DMS79 treated with DMSO at 0.1 percent for 48 hours (cell line): ENCODE data around the gene LIN28B.

Experiments
- DNase-seq: peaks from one replicate; lab custom pipeline; 2025; lab: John Stamatoyannopoulos, UW

Gene LIN28B

DNA sequence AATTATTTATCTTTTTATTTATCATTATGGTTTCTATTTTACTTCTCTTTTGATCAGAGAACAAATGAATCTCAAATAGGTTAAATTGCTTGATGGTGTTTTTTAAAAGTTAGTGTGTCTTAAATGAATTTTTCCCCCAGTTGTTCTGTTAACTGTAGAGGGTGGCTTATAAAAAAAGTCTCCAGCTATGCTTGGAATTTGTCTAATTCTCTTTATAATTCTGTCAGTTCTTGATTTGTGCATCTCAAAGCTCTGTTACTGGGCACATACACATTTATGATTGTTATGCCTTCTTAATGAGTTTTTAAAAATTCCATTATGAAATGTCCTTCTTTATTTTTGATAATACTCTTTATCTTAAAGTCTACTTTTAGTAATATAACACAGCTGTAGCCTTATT is 58.0 kb downstream of the LIN28B start:
- DNase-seq: no peak

DNA sequence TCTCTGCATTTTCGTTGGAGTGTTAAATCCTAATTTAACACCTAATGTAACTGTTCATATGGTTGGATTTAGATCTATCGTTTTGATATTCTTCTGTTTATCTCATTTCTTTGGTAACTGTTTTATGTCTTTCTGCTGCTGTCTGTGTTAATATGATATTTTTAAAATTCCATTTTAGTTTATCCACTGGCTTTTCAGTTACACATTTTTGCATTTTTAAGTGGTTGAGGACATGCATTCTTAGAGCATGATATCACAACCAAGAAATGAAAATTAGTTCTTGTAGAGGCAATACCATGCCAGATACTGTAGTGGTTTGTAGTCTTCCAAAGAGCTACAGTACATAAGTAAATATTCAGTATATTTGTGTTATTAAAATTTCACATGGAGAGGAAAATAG is 58.6 kb downstream of the LIN28B start:
- no peak for DNase-seq

DNA sequence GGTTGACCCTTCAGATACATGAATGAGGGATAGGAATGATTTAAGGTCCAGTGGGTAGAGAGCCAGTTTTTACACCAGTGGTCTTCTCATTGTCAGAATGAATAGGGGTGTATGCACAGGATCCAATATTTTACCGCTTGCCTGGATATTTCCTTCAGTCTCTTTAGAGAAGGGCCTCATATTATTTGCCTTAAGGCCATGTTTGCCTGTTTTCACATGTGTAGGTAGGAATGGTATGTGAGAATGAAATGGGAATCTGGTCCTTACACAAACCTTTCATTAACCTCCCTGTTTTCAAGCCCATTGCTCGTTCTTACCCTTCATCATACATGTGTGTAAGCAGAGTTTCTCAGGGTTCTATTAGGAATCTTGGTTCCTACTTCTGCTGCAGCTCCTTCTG is 62.4 kb downstream of the LIN28B start:
- no peak for DNase-seq

DNA sequence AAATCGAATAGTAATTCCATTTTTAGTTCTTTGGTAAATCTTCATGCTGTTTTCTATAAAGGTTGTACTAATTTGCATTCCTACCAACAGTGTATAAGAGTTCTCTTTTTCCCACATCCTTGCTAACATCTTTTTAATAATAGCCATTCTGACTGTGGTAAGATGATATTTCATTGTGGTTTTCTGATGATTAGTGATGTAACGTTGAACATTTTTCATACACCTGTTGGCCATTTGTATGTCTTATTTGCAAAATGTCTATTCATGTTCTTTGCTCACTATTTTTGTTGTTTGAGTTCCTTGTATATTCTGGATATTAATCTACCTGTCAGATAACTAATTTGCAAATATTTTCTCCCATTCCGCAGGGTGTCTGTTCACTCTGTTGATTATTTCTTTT is 64.5 kb downstream of the LIN28B start:
- no peak for DNase-seq

DNA sequence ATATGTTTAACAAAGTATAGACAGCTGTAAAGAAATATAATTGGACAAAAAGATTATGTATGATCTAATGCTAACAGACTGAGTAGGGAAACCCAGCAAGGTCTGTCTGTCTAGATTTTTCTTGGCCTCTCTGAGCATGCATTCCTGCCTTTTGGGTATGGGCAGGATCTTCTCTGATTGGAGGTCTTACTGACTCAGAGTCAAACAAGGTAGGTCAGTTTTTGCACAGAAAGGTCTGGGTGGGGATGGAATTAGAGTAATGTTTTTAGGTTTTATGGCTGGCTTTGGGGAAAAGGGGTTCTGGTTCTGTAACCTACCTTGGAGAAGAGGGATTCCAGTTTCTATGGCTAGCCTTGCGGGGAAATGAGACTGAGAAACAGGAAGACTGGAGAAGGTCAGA is 65.5 kb downstream of the LIN28B start:
- DNase-seq: no peak

DNA sequence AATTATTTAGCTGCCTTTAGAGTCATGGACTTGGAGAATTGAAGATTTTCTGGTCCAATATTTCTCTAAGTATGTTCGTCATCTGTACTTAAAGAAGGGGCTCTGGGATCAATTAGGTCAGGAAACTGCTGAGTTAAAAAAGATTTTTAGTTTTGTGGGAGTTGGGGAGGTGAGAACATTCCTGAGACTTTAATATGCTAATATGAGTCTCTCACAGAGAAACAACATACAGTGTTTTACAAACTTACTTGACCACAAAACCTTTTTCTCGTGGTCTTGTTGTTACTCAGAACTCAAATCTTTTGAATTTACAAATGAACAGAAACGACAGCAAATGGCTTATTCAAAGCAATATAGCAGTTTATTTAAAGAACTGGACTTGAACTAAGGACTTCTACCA is 67.9 kb downstream of the LIN28B start:
- DNase-seq: no peak

DNA sequence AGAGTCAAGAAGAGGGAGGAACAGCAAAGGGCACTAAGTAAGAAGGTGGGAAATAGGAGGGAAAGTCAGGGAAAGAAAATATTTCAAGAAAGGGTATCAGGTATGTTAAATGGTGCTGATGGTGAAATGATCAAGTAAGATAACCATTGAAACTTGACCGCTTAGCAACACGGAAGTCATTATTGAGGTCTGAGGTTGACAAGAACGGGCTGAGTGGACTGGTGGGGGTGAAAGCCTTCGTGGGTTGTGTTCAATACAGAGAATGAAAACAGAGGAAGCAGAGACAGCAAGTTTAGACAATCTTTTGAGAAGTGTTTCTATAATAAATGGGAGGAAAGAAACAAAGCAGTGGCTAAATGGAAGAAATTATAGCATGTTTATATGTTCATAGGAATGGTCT is 72.0 kb downstream of the LIN28B start:
- no peak for DNase-seq

DNA sequence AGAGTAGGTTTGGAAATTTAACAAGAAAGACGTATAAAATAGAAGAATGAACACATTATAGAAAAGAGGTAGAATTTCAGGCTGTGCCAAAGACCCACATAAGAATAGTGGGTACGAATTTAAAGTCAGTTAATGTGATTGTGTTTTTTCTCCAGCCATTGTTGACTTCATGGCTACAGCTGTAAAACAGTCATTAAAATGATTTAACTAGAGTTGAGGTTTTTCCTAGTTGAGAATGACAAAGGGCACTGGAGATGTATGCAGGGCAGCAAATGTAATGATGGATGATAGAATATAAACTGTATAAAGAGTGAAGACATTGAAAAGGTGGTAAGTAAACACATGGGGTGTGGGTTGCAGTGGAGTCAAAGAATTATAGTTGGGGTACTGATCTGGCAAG is 72.7 kb downstream of the LIN28B start:
- no peak for DNase-seq

DNA sequence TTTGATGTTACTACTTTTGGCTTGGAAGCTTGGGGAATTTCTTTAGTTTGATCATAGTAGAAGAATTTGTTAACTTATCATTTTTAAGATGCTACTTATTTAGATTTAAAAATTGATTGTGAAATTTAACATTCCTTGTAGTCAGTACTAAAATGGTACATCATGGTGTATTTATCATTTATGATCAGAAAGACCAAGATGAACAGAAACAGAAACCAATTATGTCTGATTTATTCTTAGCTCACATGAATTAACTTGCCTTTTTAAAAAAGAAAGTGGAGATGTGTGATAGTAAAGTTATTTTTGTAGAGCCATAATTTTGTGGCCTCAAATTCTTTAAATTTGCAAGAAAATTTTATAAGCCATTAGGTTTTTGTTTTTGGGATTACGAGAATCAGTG is 77.6 kb downstream of the LIN28B start:
- no peak for DNase-seq

DNA sequence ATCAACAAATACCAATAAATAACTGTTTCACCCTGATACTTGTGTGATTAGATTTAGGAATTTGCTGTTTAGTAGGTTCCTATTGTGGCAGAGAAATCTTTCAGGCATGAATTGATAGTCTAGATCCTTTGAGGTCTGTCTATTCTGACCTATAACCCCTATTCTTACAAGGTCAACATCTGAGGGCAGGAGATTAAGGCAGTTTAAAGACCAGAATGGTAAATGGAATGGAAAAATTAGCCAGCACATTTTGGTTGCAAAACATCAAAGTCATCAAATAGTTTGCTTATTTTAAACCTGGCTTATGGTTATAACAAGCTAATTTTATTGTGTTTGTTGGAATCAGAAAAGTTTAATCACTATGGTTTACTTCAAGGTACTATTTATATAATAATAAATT is 78.4 kb downstream of the LIN28B start:
- DNase-seq: no peak

DNA sequence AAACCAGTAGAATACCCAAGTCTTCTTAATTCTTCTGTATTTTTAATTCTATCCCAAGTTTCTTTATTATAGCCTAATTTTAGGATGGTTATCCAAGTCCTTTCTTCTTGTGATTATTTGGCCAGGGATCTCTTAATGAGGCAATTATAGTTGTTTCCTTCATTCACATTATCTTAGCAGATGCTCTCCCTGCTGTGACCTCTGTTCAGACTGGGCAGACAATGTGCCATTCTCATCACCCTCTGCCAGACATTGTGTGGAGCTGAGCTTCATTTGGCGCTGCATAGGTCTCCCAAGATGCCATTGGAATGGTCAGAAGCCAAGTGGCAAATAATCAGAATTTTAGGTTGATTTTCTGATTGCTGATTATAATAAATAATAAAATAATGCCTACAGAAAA is 79.4 kb downstream of the LIN28B start:
- DNase-seq: no peak

DNA sequence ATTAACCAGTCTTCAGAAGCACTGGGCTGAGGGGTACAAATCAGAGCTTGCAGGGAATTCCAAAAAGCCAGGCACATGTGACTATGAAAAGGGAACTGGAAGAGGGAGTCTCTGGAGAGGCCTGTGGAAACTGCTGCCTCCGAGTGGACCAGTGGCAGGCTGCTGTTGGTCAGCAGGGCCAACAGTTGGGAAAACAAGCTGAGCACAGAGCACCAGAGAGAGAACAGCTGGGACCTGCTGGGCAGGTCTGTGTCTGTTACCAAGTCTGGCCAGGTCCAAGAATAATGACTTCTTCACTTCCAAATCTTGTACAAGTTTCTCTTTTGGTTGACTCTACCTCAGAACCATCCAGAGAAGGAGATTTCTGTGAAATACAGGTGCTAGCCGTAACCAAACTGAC is 81.4 kb downstream of the LIN28B start:
- DNase-seq: no peak

DNA sequence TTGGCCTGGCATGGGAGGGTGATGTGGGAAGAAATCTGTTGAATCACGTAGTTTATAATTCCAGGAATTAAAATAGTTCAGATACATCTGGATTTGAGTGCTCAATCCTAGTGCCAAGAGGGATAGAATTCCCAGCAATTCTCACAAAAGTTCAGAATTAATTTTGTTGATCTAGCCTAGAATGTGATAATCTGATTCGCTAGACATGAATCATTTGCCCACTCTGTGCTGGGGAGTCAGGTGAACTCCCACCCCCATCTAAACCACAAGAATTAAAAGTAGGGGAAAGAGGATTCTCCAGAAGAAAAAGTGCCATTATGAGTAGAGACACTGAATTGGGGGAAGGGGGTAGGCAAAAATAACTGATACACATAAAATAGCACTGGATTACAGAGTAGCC is 85.0 kb downstream of the LIN28B start:
- no peak for DNase-seq

DNA sequence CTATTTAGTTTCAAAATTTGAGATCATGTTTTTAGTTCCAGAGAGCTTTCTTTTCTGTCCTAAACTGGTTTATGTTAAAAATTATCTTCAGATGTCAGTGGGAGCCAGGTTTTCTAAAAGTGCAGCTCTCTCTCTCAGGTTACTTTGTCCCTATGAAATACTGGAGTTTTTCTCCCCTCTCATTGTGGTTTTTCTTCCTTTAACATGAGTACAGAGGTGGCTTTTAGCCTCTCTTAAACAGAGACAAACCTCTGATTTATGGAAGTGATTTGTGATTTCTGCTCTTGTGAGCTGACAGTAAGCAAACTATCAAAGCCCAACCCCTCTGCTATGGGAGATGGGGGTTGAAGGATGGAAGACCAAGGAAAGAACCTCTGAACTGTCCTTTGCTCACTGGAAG is 85.7 kb downstream of the LIN28B start:
- no peak for DNase-seq

DNA sequence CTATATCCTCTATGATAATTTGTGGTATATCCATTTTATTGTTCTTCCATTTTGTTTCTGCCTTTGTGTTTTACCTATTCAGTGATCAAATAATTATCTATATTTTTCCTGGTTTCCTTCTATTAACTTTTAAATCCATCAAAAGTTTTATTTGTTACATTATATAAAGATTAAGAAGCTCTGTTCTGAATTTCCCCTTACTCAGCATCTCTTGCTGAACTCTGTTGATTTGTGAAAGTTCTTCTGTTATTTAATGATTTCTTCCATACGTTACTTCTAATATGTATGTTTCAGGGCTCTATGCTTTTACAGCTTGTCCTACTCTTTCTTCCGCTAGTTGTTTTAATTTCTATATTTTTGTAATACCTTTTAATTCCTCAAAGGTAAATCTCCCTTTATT is 87.1 kb downstream of the LIN28B start:
- DNase-seq: no peak

DNA sequence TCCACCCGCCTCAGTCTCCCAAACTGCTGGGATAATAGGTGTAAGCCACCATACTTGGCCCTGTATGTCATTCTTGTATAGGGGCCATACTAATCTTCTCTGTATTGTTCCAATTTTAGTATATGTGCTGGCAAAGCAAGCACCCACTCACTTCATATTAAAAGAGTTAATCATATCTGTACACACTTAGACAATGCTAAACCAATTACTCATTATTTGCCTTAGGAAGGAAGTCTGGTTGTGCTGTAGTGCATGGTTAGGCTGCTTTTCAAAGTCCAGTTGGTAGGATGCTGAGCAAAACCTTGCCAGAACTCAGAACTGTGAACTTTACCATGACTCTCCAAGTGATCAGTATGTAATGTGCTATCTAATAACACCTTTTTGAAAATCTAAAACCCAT is 88.6 kb downstream of the LIN28B start:
- no peak for DNase-seq

DNA sequence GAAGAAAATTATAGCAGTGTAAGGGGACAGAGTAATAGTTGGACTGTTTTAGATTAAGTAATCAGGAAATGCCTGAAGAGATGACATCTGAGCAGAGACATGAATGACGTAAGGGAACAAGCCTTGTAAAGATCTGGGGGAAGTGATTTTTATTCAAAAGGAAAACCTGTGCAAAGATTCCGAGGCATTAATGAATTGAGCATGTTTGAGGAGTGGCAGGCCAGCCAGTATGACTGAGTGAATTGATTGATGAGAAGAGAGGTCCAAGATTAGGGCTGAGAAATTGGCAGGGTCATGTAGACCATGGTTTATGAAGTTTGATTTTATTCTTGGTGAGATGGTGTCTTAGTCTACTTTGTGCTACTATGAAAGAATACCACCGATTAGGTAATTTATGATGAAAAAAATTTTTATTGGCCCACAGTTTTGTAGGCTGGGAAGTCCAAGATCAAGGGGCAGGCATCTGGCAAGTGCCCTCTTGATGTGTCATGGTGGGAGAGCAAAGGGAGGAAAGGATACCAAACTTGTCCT is 95.1 kb downstream of the LIN28B start:
- no peak for DNase-seq

DNA sequence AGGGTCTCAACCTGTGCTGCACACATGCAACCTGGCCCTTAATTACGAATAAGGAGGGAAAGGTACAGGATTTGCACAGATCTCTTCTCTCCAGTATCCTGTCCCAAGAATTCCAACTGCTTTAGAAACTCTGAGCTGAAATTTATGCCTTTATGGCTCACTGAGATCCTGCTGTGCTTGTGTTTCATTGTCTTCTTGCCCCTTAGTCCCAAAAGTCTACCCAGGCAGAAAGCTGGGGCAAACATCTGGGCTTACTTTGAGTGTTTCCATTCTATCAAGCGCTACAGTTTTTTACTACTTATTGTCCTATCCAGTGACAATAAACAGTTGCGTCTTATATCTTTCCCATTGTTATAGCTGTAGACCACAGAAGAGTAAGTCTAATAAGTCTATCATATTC is 99.7 kb downstream of the LIN28B start:
- DNase-seq: no peak

DNA sequence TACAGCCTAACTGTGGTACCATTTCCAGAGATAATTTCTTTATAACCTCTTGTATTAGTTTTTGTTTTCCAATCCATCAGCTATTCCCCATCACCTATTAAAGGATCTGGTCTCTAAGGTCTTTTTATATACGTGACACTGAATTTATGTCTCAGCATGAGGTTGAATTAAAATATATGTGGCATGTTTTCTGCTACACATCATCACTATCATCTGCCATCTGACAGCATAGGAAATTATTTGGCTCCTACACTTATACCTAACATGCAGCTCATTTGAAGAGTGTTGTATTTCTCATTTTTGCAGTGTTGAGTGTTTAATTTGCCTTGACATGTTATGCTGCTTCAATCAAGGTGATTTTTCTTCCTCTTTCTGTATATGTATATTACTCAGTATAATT is 100.3 kb downstream of the LIN28B start:
- no peak for DNase-seq

DNA sequence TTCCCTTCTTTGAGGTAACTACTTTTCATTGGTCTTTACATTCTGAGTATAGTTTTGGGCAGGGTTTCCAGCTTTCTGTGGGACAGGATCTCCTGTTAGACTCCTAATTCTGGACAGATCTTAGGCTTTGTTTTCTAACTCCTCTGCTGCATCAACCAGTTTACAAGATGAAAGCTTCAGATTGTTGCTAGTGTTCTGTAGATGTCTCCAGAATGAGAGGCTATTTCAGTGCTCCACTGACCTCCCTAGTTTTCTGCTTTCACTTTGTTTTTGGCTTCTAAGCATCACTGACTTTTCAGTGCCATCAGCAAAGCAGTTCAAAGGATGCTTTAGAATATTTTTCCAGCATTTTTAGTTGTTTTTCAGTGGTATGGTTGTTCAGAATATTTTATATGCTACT is 101.4 kb downstream of the LIN28B start:
- no peak for DNase-seq

DNA sequence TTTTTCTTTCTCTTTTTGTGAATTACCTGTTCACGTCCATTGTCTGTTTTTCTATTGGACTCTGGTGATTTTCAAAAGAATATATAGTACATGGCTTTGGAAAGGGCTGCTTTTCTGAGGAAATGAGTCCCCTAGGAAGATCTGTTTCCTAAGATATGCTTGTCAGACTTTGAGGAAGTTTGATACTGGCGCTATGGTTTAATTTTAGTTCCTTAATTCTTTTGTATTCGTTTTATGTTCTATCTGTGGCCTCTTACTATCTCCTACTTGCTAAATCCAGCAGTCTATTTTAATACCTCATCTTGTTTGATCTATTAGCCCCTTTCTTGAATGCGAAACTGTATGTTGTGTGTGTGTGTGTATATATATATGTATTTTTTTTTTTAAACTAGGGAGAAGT is 101.9 kb downstream of the LIN28B start:
- no peak for DNase-seq

DNA sequence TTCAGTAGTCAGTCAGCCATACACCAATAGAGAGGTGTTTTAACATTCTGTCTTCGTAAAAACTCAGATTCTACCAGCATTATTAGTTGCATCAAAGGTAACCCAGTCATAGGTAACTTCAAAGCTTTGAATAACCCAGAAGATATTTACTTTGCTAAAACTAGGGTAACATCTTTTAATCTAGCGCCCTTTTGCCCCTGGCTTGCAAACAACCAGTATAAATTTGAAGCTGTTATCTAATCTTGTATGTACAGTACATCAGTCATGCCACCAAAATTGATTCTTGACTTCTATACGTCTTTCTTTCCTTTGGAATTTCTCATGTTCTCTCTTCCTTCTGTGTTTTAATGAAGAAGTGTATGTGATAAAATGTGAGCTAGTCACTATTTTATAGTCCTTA is 109.3 kb downstream of the LIN28B start:
- DNase-seq: no peak

DNA sequence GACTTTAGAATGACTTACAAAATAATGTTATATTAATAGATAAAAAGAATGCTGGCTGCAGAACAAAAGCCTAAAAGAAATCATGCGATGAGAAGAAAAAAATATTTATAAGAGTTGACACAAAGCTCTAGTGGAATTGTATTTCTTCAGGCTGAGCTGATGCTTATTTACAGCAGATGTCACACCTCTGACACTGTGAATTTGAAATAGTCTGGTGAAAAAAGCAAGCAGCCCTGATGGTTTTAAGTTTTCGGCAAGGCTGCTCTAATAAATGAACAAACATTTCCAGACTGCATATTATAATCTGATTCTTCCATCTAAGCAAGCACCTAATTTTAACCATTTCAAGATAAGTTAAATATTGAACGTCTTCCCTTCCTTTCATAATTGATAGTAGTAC is 109.9 kb downstream of the LIN28B start:
- DNase-seq: no peak

DNA sequence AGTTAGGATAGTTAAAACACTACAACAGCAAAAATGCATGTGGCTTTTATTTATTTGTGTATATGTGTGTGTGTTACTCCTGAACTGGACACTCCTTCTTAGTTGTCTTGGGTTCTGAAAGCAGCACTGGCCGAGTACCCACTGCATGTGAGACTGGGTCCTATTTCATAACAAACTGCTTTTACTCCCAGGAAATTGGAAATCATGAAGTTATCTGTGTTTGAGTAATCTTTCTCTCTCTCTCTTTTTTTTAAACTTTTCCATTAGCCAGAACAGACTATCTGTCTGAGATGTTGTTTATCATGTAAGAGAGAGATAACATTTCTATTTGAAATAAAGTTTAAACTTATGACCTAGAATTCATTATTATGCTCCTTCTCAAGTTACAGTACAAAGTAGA is 110.4 kb downstream of the LIN28B start:
- DNase-seq: no peak

DNA sequence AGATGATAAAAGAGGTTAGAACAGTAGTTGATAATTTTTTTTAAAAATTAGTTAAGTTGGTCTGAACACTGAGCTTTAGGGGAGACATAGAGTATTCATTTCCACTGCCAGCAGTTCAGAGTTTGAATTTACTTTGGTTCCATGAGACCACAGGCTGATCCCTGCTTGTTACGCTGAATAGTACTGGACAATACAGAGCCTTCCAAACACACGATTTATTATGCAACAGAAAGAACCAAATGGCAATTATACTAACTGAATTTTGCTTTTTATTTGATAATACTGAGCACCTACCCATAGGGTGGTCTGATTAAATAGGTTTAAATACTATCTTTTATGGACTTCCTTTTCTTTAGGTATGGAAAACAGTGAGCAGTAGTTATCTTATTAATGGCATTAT is 111.5 kb downstream of the LIN28B start:
- DNase-seq: no peak
